GM12865 (cell line): ENCODE data around the gene AKAP13.

Experiments used
- DNase-seq: peaks from one replicate; pipeline ENCODE4 v3.0.0; 2010; ENCODE audit warnings: low read depth
- H3K4me3 ChIP-seq: 2 replicates; pipeline ENCODE4 v1.5.1; 2011; ENCODE audit warnings: mild to moderate bottlenecking, low read depth, low read length, control low read depth
- CTCF ChIP-seq: IDR thresholded peaks from 2 replicates; pipeline ENCODE4 v1.5.1; 2011; ENCODE audit warnings: low read length, control low read depth, low read depth, inconsistent platforms; ENCODE audit not compliant: insufficient read depth; ENCODE audit errors: missing control alignments

Gene AKAP13

GRCh38 chr15:85397926-85398325, 17.5 kb downstream of the AKAP13 start:
- no peak overlapping the region for H3K4me3 ChIP-seq
- TF ChIP-seq CTCF: no peak
- DNase-seq: no peak

- TF ChIP-seq CTCF: no peak
- H3K4me3 ChIP-seq: no peak overlapping the region
- DNase-seq: no peak
Observed at GRCh38 chr15:85398822-85399221, 18.4 kb downstream of the AKAP13 start.

GRCh38 chr15:85399627-85400026, 19.2 kb downstream of the AKAP13 start:
- no peak overlapping the region for H3K4me3 ChIP-seq
- no peak for DNase-seq
- TF ChIP-seq CTCF: no peak

- no peak overlapping the region for H3K4me3 ChIP-seq
- DNase-seq: no peak
- TF ChIP-seq CTCF: no peak
Observed at GRCh38 chr15:85400606-85401005, 20.2 kb downstream of the AKAP13 start.

- DNase-seq: peak; percentile 44
- peak overlapping the region; percentile 39 for H3K4me3 ChIP-seq
- no peak for TF ChIP-seq CTCF
Observed at GRCh38 chr15:85401108-85401774, 20.8 kb downstream of the AKAP13 start.

- DNase-seq: no peak
- H3K4me3 ChIP-seq: peak overlapping the region; percentile 13
- TF ChIP-seq CTCF: no peak
Observed at GRCh38 chr15:85402195-85402881, 21.9 kb downstream of the AKAP13 start.

- DNase-seq: no peak
- H3K4me3 ChIP-seq: no peak overlapping the region
- no peak for TF ChIP-seq CTCF
Observed at GRCh38 chr15:85403745-85404144, 23.3 kb downstream of the AKAP13 start.
